HepG2 (cell line): Measurements from ENCODE around the gene TEF. TPM values are rescaled to one million over a fixed set of nuclear protein-coding genes. Genes with fewer than 3 reads are reported as not detected.

Experiments used
- KDM6A ChIP-seq: IDR thresholded peaks from 2 replicates; pipeline ENCODE4 v1.6.1; 2016; ENCODE audit warnings: low read depth
- NAIF1 ChIP-seq: sonication (generic); formaldehyde crosslinking; IDR thresholded peaks from 2 replicates; pipeline ENCODE4 v1.5.0; 2020; ENCODE audit warnings: mild to moderate bottlenecking, missing genetic modification reagents, borderline replicate concordance
- NR0B2 ChIP-seq: sonication (generic); formaldehyde crosslinking; IDR thresholded peaks from 2 replicates; pipeline ENCODE4 v1.4.0; 2020; ENCODE audit warnings: mild to moderate bottlenecking, missing genetic modification reagents
- PLRG1 ChIP-seq: fragments of 450-650 bp; conservative IDR thresholded peaks from 2 replicates; pipeline ENCODE4 v1.6.1; 2016
- ZBTB2 ChIP-seq: sonication (generic); formaldehyde crosslinking; IDR thresholded peaks from 2 replicates; pipeline ENCODE4 v1.8.0; 2022; ENCODE audit warnings: low read depth, missing genetic modification reagents
- ZBTB34 ChIP-seq: sonication (generic); formaldehyde crosslinking; IDR thresholded peaks from 2 replicates; pipeline ENCODE4 v1.8.0; 2022; ENCODE audit warnings: mild to moderate bottlenecking, missing genetic modification reagents
- ZBTB37 ChIP-seq: sonication (generic); formaldehyde crosslinking; IDR thresholded peaks from 2 replicates; pipeline ENCODE4 v1.4.0; 2020; ENCODE audit warnings: mild to moderate bottlenecking, missing genetic modification reagents
- ZBTB49 ChIP-seq: sonication (generic); formaldehyde crosslinking; IDR thresholded peaks from 2 replicates; pipeline ENCODE4 v1.4.0; 2020; ENCODE audit warnings: missing genetic modification reagents, borderline replicate concordance
- ZFP36L2 ChIP-seq: sonication (generic); formaldehyde crosslinking; IDR thresholded peaks from 2 replicates; pipeline ENCODE4 v1.4.0; 2020; ENCODE audit warnings: missing genetic modification reagents
- ZMYM2 ChIP-seq: sonication (generic); formaldehyde crosslinking; IDR thresholded peaks from 2 replicates; pipeline ENCODE4 v1.8.0; 2022; ENCODE audit warnings: mild to moderate bottlenecking, missing genetic modification reagents
- ZNF263 ChIP-seq: sonication (generic); formaldehyde crosslinking; IDR thresholded peaks from 2 replicates; pipeline ENCODE4 v1.4.0; 2020; ENCODE audit warnings: missing genetic modification reagents
- ZNF468 ChIP-seq: sonication (generic); formaldehyde crosslinking; IDR thresholded peaks from 2 replicates; pipeline ENCODE4 v1.8.0; 2022; ENCODE audit warnings: mild to moderate bottlenecking, moderate library complexity, missing genetic modification reagents
- ZNF589 ChIP-seq: sonication (generic); formaldehyde crosslinking; conservative IDR thresholded peaks from 2 replicates; pipeline ENCODE4 v1.8.0; 2022; ENCODE audit warnings: mild to moderate bottlenecking, moderate library complexity, missing genetic modification reagents
- ZNF609 ChIP-seq: sonication (generic); formaldehyde crosslinking; IDR thresholded peaks from 2 replicates; pipeline ENCODE4 v1.4.0; 2020; ENCODE audit warnings: mild to moderate bottlenecking, missing genetic modification reagents, borderline replicate concordance
- ZNF776 ChIP-seq: sonication (generic); formaldehyde crosslinking; IDR thresholded peaks from 2 replicates; pipeline ENCODE4 v1.4.0; 2020; ENCODE audit warnings: mild to moderate bottlenecking, missing genetic modification reagents
- ZNF780A ChIP-seq: sonication (generic); formaldehyde crosslinking; IDR thresholded peaks from 2 replicates; pipeline ENCODE4 v1.8.0; 2022; ENCODE audit warnings: mild to moderate bottlenecking, missing genetic modification reagents, moderate library complexity
- ZNF816 ChIP-seq: sonication (generic); formaldehyde crosslinking; IDR thresholded peaks from 2 replicates; pipeline ENCODE4 v1.8.0; 2022; ENCODE audit warnings: missing genetic modification reagents, mild to moderate bottlenecking, borderline replicate concordance
- polyA plus RNA-seq, 8 experiments: library from polyadenylated mRNA; depleted of rRNA in 3 of 8; stranded (reverse) in 7 of 8; unstranded in 1 of 8; fragments of >200 nt; fragmentation: Illumina TruSeq in 4 of 8; extraction: Trizol in 4 of 8; gene quantifications; 2 replicates each; pipeline versions ENCODE4 v1.2.1 to v1.2.3, GENCODE V29; 2011 to 2016; ENCODE audit warnings: low read depth in 4 of 8, missing spikeins in 1 of 8, mixed read lengths in 1 of 8; ENCODE audit not compliant: insufficient read depth in 1 of 8
- total RNA-seq, 5 experiments: library from RNA; depleted of rRNA; stranded (reverse); fragments of >200 nt; fragmentation: Illumina TruSeq; extraction: Trizol; gene quantifications; 2 replicates each; pipeline ENCODE4 v1.2.3, GENCODE V29; 2016; ENCODE audit warnings: low read depth in 1 of 5

The TEF gene
- total and polyA plus RNA-seq, 2 of the 13 experiments (the other 11 are each of a cell fraction or from before 2014, with no cell fraction given): 7.6 to 11.2 TPM

GRCh38 chr22:41447435-41448188, 65.9 kb downstream of the TEF start (continued):
- no peak for TF ChIP-seq ZBTB2 (CRISPR knock-in tag)
- no peak for TF ChIP-seq ZMYM2 (CRISPR knock-in tag)
- no peak for TF ChIP-seq ZBTB37 (CRISPR knock-in tag)
- no peak for TF ChIP-seq NAIF1
- TF ChIP-seq ZNF609 (CRISPR knock-in tag): no peak
- no peak for TF ChIP-seq NR0B2 (CRISPR knock-in tag)
- TF ChIP-seq ZBTB34 (CRISPR knock-in tag): no peak; the same call in 1 of the 2 replicates
- no peak for TF ChIP-seq KDM6A (CRISPR knock-in tag)
- 0 out of 2 replicates have a peak, but pooled peaks have one; percentile 3 for TF ChIP-seq ZBTB49
- no peak for TF ChIP-seq PLRG1
- TF ChIP-seq ZNF776: no peak; the same call in 1 of the 2 replicates
- TF ChIP-seq ZNF468 (CRISPR knock-in tag): no peak
- TF ChIP-seq ZNF780A (CRISPR knock-in tag): no peak
- TF ChIP-seq ZNF589 (CRISPR knock-in tag): 0 out of 2 replicates have a peak, but pooled peaks have one; percentile 47
- no peak for TF ChIP-seq ZFP36L2
- TF ChIP-seq ZNF816 (CRISPR knock-in tag): no peak
- TF ChIP-seq ZNF263: no peak
